COR-L47 (cell line): ENCODE data around the gene SIGLEC10.
"Not testable (repeated sequence)": the region's sequence is repeated elsewhere in the genome, so short reads cannot be mapped to it uniquely, and the experiment has no call there.

Source experiments
- DNase-seq: peaks from one replicate; lab custom pipeline; 2025; lab: John Stamatoyannopoulos, UW

Gene SIGLEC10, protein sequence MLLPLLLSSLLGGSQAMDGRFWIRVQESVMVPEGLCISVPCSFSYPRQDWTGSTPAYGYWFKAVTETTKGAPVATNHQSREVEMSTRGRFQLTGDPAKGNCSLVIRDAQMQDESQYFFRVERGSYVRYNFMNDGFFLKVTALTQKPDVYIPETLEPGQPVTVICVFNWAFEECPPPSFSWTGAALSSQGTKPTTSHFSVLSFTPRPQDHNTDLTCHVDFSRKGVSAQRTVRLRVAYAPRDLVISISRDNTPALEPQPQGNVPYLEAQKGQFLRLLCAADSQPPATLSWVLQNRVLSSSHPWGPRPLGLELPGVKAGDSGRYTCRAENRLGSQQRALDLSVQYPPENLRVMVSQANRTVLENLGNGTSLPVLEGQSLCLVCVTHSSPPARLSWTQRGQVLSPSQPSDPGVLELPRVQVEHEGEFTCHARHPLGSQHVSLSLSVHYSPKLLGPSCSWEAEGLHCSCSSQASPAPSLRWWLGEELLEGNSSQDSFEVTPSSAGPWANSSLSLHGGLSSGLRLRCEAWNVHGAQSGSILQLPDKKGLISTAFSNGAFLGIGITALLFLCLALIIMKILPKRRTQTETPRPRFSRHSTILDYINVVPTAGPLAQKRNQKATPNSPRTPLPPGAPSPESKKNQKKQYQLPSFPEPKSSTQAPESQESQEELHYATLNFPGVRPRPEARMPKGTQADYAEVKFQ

DNA sequence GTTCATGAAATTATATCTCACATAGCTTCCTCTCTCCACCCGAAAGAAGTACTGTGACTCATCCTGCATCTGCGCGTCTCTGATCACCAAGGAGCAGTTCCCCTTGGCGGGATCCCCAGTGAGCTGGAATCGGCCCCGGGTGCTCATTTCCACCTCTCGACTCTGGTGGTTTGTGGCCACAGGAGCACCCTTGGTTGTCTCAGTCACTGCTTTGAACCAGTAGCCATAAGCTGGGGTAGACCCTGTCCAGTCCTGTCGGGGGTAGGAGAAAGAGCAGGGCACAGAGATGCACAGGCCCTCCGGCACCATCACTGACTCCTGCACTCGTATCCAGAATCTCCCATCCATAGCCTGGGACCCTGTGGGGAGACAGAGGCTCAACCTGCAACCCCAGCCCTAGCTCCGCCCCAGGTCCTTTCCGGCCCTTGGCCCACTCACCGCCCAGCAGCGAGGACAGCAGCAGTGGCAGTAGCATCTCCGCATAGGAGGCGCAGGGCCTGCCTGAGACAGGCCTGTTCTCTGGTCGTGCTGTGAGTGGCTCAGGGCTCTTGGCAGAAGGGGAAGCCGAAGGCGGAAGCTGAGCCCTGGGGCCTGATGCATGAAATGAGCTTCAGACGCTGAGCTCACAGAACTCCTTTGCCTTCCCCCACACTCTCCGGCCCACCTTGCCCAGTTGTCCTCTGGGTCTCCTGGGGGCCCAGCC, at the start of gene SIGLEC10:
Gene SIGLEC10, minus strand, starts transcription at position 536 of the 703 bp plus-strand sequence. Its CDS starts 61 bp downstream, at position 475.
- DNase-seq, result no peak

DNA sequence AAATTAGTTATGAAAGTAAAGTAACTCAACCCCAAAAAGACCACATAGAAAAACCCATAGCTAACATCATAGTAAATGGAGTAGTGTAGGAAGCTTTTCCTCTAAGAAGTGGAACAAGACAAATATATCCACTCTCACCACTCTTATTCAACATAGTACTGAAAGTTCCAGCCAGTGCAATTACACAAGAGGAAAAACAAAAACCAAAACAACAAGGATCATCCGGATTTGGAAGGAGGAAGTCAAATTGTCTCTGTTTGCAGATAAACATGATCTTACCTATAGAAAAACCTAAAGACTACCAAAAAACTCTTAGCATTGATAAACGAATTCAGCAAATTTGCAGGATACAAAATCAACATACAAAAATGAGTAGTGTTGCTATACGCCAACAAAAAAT, 49.3 kb upstream of the SIGLEC10 start:
- no peak for DNase-seq

DNA sequence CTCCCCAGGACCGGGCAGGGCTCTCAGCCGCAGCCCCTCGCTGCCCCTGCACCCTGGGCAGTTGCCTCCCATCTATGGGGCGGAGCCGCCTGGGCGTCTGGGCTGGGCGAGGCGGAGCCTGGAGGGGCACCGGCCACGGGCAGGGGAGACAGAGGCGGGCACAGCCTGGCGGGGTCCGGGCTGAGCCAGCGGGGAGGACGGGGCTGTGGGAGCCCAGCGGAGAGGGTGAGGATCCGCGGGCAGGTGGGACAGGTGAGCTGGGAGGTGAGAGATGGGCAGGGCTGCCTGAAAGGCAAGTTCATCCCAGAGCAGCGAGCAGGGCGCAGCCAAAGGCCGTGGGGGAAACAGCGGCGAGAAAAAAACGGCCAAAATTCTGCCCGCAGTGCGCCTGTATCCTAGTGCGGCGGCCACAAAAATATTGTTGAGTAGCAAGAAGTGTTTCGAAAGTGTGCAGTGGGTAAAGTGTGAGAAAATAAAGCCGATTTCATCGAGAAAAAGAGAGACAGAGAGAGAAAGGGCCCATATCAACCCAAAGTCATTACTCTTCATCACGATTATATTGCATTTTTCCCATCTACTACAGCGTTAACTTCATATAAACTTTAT, 46.6 kb upstream of the SIGLEC10 start:
- DNase-seq, result not testable (repeated sequence)

DNA sequence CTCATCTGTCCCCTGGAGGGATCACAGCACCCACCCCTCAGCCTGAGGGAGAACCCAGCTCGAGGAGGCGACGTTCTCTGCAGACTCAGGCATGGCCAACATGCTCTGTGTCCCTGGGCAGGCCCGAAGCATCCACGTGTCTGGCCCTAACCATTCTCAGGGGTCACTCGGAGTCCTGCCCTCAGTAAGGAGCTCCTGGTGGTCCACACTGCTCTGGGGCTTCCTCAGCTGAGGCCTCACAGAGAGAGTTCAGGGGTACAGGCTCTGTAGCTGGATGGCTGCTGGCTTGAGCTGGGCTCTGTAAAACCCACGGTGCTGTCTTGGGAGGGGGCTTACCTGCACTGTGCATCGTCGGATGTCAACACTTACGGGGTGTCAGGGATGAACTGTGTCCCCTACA, 45.2 kb upstream of the SIGLEC10 start:
- DNase-seq, result no peak

DNA sequence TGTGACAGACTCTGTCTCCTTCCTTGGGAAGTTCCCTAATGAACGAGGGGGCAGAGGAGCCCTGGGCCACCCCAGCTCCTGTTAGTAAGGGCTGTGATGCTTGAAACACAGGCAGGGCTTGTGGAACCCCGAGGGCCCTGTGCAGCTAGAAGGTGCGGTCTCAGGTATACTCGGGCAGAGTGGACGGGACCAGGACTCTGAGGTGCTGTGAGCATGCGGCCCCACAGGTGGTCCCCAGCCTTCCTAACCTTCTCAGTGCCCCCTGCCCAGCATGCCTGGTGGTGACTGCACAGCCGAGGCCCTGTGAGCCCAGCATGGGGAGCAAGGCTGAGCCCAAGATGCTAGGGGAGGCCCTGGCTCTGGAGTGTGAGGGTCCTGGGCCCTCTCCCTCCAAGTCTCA, 44.8 kb upstream of the SIGLEC10 start:
- DNase-seq, result no peak

DNA sequence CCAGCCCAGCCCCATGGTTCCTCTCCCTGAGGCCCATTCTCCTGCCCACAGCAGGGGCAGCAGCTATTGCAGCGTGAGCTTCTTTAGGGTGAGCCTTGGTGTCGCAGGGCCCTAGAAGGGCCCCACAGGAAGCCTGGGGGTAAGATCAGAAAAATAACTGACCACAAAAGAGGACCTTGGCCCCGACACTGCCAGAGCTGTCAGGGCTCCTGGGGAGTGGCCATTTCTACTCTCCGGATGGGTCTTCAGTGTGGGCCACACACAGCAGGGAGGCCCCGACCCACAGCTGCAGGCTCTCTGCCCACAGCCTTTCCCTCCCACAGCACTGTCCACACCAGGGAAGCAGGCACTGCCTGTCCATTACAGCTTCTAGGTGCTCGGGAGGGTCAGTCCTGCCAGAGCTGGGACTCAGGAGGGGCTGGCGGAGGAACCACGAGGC, 44.3 kb upstream of the SIGLEC10 start:
- DNase-seq, result no peak

DNA sequence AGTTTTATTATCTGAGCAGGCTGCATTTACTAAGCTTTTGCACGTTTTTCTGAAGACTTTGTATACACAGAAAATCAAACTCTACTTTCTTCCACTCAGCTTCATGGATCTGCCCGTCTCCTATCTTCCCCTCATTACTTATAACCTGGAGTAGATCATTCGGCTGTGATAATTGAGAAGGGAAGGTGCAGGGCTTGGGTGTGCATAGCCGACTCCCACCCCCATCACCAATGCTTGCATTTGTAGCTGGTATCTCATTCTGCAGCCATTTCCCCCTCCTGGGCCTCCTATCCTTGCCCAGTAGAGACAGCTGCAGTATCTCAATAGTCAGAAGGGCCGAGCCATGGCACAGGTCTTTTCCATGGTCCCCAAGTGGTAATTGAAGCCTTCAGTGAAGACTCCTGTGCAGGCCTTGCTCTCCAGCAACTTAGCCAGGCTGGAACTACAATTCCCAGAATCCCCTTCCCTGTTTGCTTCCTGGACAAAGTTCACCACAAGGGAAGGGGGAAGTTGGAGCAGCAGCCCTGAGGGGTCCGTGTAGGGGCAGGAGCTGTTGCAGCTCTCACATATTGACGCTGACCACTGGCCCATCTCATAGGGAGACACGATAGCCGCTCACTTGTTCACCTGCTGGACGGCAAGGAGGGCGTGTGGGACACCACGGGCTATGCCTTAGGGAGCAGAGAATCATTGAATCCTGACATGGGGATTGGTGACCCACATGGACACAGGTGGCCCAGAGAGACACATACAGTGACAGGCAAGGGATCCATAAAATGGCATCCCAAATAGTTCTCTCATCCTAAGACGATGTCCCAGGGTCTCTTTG, 42.9 kb upstream of the SIGLEC10 start:
- DNase-seq, result peak; percentile 3

DNA sequence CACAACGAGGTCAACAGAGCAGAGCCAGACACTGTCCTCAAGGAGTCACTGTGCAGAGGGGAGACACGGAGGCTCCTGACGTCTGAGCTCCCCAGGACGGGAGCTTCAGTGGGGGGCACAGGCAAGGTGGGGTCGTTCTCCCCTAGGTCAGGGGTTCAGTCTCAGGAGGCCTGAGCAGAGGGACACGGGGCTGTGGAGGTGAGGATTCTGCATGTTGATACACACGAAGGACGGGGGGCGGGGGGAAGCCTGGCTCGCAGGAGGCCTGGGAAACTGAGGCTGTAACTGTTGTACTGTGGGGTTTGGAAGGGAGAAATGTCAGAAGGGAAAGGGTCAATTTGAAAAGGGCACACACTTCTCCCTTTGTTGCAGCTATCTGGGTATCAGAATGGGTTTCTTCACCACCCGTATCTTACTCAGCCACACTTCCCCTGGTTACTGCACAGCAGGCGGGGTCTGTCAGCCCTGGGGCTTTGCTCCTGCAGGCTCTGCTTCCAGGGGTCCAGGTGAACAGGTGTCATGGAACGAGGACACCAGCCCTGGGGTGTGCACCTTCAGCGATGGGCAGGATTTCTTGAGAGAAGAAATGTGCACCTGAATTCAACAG, 41.6 kb upstream of the SIGLEC10 start:
- no peak for DNase-seq

DNA sequence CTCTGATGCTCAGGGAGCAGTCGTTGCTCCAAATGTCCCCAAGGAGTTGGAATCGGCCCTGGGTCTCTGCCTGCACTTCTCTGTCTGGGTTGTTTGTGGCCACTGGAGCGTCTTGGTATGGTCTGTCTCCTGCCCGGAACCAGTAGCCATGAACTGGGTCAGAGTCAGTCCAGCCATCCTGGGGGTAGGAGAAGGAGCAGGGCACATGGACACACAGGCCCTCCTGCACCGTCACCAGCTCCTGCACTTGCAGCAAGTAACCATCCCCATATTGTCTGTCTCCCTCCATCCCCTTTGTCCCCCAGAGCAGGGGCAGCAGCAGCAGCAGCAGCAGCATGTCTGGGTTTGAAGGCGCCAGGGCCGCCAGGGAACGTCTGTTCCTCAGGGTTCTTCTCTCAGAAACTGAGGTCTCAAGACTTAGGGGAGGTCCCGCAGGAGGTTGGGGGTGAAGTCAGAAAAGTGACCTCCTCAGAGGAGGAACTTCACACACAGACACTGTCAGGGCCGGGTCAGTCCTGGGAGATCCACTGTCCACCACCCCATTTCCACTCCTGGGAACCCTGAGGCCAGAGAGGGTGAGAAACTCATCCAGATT, 40.7 kb upstream of the SIGLEC10 start, which contains the start of gene SIGLEC8:
Gene SIGLEC8, minus strand, starts transcription at position 404 of the 595 bp plus-strand sequence. Its CDS starts 67 bp downstream, at position 337.
- DNase-seq, result no peak

DNA sequence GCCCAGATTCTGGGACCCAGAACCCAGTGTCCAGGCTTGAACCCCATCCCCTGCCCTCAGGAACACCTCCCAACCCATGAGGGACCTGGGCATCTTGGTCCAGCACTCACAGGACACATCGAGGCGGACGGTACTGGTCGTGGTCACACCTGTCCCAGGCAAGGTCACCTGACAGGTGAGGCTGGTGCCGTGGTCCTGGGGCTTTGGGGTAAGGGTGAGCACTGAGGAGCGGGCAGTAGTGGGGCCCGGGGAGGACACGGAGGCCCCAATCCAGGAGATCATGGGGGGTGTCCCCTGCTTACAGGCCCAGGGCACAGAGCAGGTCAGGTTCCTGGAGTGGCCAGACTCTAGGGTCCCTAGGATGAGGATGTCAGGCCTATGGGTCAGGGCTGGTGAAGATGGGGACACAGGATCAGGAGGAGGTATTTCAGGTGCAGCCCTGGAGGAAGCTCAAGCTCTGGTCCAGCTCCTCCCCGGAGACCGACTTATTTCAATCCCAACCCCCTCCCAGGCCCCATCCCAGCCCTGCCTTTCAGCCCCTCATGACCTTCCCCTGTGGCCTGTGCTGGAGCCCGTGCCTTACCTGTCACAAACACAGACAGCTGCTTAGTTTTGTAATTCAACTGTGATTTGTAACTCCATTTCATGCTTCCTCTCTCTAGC, 40.0 kb upstream of the SIGLEC10 start:
- no peak for DNase-seq

DNA sequence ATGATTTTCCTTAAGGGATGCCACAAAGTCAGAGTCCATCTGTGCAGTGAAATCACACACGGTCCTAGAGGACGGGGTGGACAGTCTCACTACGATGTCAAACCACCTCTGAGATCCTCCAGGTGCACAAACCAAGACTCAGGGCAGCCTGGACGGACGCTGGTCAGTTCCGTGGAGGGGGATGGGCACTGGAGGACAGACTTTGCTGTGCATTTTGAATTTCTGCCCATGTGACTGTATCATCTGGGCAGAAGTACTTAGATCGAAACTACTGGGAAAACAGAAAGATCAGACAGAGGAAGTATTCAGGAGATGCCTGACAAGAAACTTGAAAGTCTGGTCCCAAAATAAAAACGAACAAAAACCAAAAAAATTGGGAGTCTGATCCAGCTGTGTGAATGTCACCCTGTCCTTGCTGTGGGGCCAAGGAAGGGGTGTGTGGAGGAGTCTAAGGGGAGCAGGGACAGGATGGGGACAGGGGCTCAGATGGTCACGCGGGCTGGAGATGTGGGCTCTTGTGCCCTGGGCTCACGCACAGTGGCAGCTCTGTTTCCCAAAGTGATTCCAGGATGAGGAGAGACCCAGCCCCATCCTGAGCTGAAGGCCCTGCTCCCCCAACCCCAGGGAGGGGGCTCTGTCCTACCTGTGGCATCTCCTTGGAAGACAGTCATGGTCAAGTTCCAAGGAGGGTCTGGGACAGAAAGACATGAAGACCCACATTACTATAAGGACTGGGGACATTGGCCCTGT, 39.3 kb upstream of the SIGLEC10 start:
- no peak for DNase-seq

DNA sequence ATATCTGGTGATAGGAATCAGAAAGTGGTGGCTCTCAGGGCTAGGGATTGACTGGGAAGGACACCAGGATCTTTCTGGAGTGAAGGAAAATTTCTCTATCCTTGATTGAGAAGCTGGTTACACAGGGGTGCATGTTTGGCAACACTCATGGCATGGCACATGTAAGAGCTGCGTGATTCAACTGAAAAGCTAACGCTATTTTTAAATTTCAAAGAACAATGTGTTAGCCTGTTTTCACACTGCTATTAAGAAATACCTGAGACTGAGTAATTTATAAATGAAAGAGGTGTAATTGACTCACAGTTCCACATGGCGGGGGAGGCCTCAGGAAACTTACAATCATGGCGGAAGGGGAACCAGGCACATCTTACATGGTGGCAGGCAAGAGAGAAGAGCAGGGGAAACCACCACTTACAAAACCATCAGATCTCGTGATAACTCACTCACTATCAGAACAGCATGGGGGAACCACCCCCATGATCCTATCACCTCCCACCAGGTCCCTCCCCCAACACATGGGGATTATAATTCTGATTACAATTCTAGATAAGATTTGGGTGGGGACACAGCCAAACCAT, 33.4 kb upstream of the SIGLEC10 start:
- DNase-seq, result no peak

DNA sequence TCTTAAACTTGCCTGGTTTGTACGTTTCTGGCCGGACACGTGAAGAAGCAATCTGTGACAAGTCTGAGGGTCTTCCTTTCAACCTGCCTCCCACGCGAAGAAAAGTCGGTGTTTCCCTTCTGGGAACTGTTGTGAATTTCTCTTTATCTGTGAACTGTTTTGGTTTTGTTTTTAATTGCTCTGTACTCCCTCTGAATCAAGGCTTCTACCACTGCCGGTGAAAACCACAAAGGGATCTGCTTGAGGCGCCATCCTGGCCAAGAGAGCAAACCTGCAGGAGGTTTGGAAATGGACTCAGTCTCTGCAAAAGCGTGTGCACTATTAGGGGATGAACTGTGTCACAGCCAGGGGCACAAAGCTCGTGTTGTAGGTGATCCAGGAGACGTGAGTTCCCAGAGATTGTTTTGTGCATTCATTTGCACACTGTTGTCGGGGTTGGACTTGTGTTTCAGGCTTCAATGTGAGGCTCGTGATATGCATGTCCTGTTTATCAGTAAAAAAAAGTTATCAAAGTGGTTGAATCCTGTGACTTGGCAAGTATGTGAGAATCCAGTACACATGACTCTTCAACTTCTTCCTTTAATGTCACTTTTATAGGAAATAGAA, 31.1 kb upstream of the SIGLEC10 start:
- DNase-seq, result no peak

DNA sequence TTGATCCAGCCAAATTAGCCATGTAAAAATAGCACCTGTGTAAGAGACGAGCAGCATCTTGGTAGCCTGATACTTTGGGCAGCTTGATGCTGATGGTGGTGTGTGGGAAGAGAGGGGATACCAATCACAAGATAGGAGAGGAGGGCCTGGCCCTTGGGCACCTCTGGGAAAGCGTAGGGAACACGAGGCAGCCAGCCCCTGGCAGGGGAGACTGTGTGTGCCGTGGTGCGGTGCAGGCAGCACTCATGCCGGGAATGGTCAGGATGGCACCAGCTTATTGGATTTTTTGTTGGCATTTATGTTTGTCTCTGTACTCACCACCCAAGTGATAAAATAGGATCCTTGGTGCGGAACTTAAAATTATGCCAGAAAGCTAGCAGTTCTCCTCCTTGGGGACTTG, 30.6 kb upstream of the SIGLEC10 start:
- DNase-seq, result no peak

DNA sequence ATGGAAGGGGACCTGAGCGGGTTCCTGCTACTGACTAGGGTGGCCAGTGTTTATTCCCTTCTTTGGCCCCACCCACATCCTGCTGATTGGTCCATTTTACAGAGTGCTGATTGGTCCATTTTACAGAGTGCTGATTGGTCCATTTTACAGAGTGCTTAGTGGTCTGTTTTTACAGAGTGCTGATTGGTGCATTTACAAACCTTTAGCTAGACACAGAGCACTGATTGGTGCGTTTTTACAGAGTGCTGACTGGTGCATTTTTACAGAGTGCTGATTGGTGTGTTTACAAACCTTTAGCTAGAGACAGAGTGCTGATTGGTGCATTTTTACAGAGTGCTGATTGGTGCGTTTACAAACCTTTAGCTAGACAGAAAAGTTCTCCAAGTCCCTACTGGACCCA, 30.1 kb upstream of the SIGLEC10 start:
- not testable (repeated sequence) for DNase-seq

DNA sequence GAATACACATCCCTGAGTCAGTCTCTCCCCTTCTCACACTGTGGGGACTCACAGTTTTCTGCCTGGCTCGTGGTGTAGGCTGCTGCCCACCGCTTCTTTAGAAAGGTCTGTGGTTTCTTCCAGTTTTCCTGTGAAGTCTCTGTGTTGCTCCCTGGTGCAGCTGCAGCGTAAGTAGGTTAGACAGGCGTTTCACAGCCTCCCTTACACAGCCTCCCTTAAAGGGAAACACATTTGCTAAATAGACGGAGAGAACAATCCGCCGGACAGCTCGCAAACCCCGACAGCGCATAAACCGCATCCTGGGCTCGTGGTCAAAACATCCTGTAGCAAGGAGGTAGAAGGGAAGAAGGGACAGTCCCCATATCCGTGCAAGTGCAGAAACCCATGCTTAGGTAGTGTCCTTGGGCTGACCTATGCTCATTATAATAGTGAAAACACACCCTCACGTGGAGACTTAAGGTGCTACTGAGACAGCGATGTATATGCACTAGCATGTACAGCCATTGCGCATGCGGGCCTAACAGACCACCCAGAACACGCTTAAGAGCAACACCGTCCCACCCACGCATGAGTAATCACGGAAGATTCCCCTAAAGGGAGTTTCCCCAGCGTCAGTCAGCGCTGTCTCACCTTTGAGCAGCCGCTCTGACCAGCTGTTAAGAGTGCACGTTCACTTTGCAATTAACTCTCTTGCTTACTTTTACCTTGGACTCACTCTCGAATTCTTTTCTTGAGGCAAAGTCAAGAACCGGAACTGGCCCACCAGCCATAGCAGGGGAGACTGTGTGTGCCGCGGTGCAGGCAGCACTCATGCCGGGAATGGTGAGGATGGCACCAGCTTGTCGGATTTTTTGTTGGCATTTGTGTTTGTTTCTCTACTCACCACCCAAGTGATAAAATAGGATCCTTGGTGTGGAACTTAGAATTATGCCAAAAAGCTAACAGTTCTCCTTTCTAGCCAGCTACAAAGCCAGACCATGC, 24.3 kb upstream of the SIGLEC10 start:
- no peak for DNase-seq

DNA sequence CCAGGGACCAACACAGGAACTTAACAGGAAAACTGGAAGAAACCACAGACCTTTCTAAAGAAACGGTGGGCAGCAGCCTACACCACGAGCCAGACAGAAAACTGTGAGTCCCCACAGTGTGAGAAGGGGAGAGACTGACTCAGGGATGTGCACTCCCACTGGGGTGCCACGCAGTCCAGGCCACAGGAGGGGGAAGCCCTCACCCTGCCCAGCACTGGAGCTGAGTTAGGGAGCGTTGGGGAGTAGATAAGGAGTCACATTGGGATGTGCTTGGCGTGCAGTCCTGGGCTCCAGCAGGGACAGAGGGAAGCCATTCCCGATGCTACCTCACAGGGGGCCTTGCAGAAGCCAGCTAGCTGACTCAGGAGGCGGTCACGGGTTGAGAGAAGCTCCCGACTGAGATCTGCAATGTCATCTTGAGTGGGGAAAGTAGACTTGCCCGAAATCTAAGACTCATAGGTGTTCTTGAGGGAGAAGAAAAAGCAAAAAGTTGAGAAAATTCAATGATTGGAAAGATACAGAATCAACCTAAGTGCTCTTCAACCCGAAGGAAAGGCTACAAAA, 23.5 kb upstream of the SIGLEC10 start:
- no peak for DNase-seq
